Epithelial cell of alveolus of lung (primary cell): ENCODE results near the gene PCDHA9. TPM values are rescaled to one million over a fixed set of nuclear protein-coding genes. Genes with fewer than 3 reads are reported as not detected.

ENCODE experiments used
- total RNA-seq: library from RNA; depleted of rRNA; stranded (reverse); fragments of >200 nt; gene quantifications from 2 replicates; pipeline ENCODE4 v1.2.1, GENCODE V29; 2015

The PCDHA9 gene
- total RNA-seq: under 0.01 TPM in 1 of 2 replicates, not detected in the other

GRCh38 chr5:140848139-140849102 lies at the start of gene PCDHA9:
Gene PCDHA9 (plus strand): TSS chr5:140848382. CDS start chr5:140848496, 114 bp downstream.

GRCh38 chr5:140800816-140801493 lies 47.2 kb upstream of the PCDHA9 start, which contains the start of gene PCDHA3:
Gene PCDHA3 (plus strand): TSS chr5:140801057.

GRCh38 chr5:140806834-140807775 lies 41.1 kb upstream of the PCDHA9 start, which contains the start of gene PCDHA4:
Gene PCDHA4 (plus strand): TSS chr5:140807068.

GRCh38 chr5:140821375-140822280 lies 26.6 kb upstream of the PCDHA9 start, which contains the start of gene PCDHA5:
Gene PCDHA5 (plus strand): TSS chr5:140821613.

GRCh38 chr5:140827704-140828361 lies 20.3 kb upstream of the PCDHA9 start, which contains the start of gene PCDHA6:
Gene PCDHA6 (plus strand): TSS chr5:140827960. CDS start chr5:140828092, 132 bp downstream.

GRCh38 chr5:140833993-140834392 lies 14.2 kb upstream of the PCDHA9 start, which contains the start of gene PCDHA7:
Gene PCDHA7 (plus strand): TSS chr5:140834269. CDS start chr5:140834384, 115 bp downstream.

GRCh38 chr5:140840978-140841962 lies 6.9 kb upstream of the PCDHA9 start, which contains the start of gene PCDHA8:
Gene PCDHA8 (plus strand): TSS chr5:140841187. CDS start chr5:140841322, 135 bp downstream.

GRCh38 chr5:140855772-140856674 lies 7.8 kb downstream of the PCDHA9 start, which contains the start of gene PCDHA10:
Gene PCDHA10 (plus strand): TSS chr5:140855897. CDS start chr5:140856049, 152 bp downstream.

GRCh38 chr5:140868721-140869554 lies 20.8 kb downstream of the PCDHA9 start, which contains the start of gene PCDHA11:
Gene PCDHA11 (plus strand): TSS chr5:140868957. CDS start chr5:140869104, 147 bp downstream.

GRCh38 chr5:140875085-140876065 lies 27.2 kb downstream of the PCDHA9 start, which contains the start of gene PCDHA12:
Gene PCDHA12 (plus strand): TSS chr5:140875308. CDS start chr5:140875473, 165 bp downstream.

GRCh38 chr5:140881889-140882590 lies 33.9 kb downstream of the PCDHA9 start, which contains the start of gene PCDHA13:
Gene PCDHA13 (plus strand): TSS chr5:140882124. CDS start chr5:140882269, 145 bp downstream.

